HepG2 (cell line): ENCODE measurements around the gene RGS19. TPM values are rescaled to one million over a fixed set of nuclear protein-coding genes. Genes with fewer than 3 reads are reported as not detected.
A peak's percentile ranks its signal among the peaks of the same experiment; 100 is the strongest.

Experiments used
- MATR3 ChIP-seq: sonication (generic); formaldehyde crosslinking; IDR thresholded peaks from 2 replicates; pipeline ENCODE4 v1.4.0; 2020; ENCODE audit warnings: missing genetic modification reagents
- PAWR ChIP-seq: sonication (generic); formaldehyde crosslinking; IDR thresholded peaks from 2 replicates; pipeline ENCODE4 v1.4.0; 2020; ENCODE audit warnings: missing genetic modification reagents, mild to moderate bottlenecking, borderline replicate concordance
- ZNF619 ChIP-seq: sonication (generic); formaldehyde crosslinking; IDR thresholded peaks from 2 replicates; pipeline ENCODE4 v1.4.0; 2020; ENCODE audit warnings: mild to moderate bottlenecking, missing genetic modification reagents
- ZNF883 ChIP-seq: sonication (generic); formaldehyde crosslinking; IDR thresholded peaks from 2 replicates; pipeline ENCODE4 v1.5.1; 2020; ENCODE audit warnings: mild to moderate bottlenecking, missing genetic modification reagents; ENCODE audit errors: not compliant biosample characterization
- polyA plus RNA-seq, 8 experiments: library from polyadenylated mRNA; depleted of rRNA in 3 of 8; stranded (reverse) in 7 of 8; unstranded in 1 of 8; fragments of >200 nt; fragmentation: Illumina TruSeq in 4 of 8; extraction: Trizol in 4 of 8; gene quantifications; 2 replicates each; pipeline versions ENCODE4 v1.2.1 to v1.2.3, GENCODE V29; 2011 to 2016; ENCODE audit warnings: low read depth in 4 of 8, missing spikeins in 1 of 8, mixed read lengths in 1 of 8; ENCODE audit not compliant: insufficient read depth in 1 of 8
- total RNA-seq, 5 experiments: library from RNA; depleted of rRNA; stranded (reverse); fragments of >200 nt; fragmentation: Illumina TruSeq; extraction: Trizol; gene quantifications; 2 replicates each; pipeline ENCODE4 v1.2.3, GENCODE V29; 2016; ENCODE audit warnings: low read depth in 1 of 5
- TF ChIP-seq, protein P1 (sequence below), 2 experiments: IDR thresholded peaks; 2 replicates each; pipeline ENCODE4 v1.6.1; 2011 to 2012; ENCODE audit warnings: low read length in 2 of 2, borderline replicate concordance in 1 of 2, low read depth in 1 of 2, mild to moderate bottlenecking in 1 of 2, moderate library complexity in 1 of 2
- TF ChIP-seq, protein P2 (sequence below): sonication (generic); formaldehyde crosslinking; IDR thresholded peaks from 2 replicates; pipeline ENCODE4 v1.9.0; 2022; ENCODE audit warnings: missing genetic modification reagents, mild to moderate bottlenecking, borderline replicate concordance

RGS19 gene
- total and polyA plus RNA-seq, 2 of the 13 experiments (the other 11 are each of a cell fraction or from before 2014, with no cell fraction given) = 10.7 to 11.9 TPM

DNA sequence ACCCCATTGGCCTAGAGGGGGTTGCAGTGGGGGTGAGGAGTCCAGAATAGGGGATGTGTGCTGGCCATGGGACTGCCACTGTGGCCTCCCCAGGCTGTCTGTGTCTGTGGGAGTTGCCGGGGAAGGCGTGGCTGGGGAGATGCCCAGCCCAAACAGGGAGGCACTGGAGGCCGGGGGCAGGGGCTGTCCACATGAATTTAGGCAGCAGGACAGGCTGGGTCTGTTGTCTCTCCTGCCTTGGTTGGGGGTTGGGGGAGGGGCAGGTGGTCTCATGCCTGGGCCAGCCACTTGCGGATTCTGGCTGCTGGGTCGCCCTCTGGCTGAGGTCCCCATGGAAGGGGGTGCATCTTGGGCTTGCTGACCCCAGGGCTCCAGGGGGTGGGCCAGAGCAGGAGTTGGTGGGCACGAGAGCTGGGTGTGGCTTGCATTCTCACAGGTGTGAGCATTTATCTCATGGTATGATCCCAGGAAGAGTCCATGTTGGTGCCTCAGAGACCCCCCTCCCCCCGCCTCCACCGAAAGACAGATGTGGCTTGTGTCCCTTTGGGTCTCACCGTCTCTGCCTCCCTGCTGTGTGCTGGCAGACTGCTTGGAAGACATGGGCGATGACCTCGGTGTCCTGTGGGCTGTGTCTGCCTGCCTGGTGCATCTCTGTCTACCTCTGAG lies 33.8 kb downstream of the RGS19 start (continued):
- TF ChIP-seq, protein P1, sequence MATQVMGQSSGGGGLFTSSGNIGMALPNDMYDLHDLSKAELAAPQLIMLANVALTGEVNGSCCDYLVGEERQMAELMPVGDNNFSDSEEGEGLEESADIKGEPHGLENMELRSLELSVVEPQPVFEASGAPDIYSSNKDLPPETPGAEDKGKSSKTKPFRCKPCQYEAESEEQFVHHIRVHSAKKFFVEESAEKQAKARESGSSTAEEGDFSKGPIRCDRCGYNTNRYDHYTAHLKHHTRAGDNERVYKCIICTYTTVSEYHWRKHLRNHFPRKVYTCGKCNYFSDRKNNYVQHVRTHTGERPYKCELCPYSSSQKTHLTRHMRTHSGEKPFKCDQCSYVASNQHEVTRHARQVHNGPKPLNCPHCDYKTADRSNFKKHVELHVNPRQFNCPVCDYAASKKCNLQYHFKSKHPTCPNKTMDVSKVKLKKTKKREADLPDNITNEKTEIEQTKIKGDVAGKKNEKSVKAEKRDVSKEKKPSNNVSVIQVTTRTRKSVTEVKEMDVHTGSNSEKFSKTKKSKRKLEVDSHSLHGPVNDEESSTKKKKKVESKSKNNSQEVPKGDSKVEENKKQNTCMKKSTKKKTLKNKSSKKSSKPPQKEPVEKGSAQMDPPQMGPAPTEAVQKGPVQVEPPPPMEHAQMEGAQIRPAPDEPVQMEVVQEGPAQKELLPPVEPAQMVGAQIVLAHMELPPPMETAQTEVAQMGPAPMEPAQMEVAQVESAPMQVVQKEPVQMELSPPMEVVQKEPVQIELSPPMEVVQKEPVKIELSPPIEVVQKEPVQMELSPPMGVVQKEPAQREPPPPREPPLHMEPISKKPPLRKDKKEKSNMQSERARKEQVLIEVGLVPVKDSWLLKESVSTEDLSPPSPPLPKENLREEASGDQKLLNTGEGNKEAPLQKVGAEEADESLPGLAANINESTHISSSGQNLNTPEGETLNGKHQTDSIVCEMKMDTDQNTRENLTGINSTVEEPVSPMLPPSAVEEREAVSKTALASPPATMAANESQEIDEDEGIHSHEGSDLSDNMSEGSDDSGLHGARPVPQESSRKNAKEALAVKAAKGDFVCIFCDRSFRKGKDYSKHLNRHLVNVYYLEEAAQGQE (IDR thresholded peaks at IDR 0.05; ENCODE audit: borderline replicate concordance in 1 of 2, low read depth in 1 of 2, low read length in 2 of 2) = no peak
- TF ChIP-seq ZNF619 (CRISPR knock-in tag) (no peak), ZNF883 (CRISPR knock-in tag) (peak; percentile 5), PAWR (CRISPR knock-in tag) (no peak), MATR3 (CRISPR knock-in tag) (no peak)
- TF ChIP-seq, protein P2, sequence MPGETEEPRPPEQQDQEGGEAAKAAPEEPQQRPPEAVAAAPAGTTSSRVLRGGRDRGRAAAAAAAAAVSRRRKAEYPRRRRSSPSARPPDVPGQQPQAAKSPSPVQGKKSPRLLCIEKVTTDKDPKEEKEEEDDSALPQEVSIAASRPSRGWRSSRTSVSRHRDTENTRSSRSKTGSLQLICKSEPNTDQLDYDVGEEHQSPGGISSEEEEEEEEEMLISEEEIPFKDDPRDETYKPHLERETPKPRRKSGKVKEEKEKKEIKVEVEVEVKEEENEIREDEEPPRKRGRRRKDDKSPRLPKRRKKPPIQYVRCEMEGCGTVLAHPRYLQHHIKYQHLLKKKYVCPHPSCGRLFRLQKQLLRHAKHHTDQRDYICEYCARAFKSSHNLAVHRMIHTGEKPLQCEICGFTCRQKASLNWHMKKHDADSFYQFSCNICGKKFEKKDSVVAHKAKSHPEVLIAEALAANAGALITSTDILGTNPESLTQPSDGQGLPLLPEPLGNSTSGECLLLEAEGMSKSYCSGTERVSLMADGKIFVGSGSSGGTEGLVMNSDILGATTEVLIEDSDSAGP (CRISPR knock-in tag) = no peak
- TF ChIP-seq, all 625 proteins: peak for 16
